ENCODE data around the gene RPLP2.

RPLP2 gene

GRCh38 chr11:843818-844692 is 34.3 kb downstream of the RPLP2 start:
- peak overlapping the region; percentile 81 for H3K4me3 Mint-ChIP-seq

GRCh38 chr11:844693-845644 is 35.2 kb downstream of the RPLP2 start:
- H3K27me3 Mint-ChIP-seq: peaks cover 34% of the 10 kb centered on the region
- H3K9me3 Mint-ChIP-seq: no peaks in the 10 kb centered on the region
- peak overlapping the region; percentile 93 for H3K27ac Mint-ChIP-seq
- H3K36me3 Mint-ChIP-seq (ENCODE audit: low read depth): peaks cover 66% of the 10 kb centered on the region
- H3K4me1 Mint-ChIP-seq (ENCODE audit: low read depth): peaks cover 66% of the 10 kb centered on the region
- peak overlapping the region; percentile 81 for H3K4me3 Mint-ChIP-seq
- intact Hi-C loops (cut with micrococcal nuclease): loop anchor here (5.0 kb wide), 1 partner anchor 38 kb away; the partner anchor contains the start of genes PIDD1 and RPLP2

More at GRCh38 chr11:843818-844692, 34.3 kb downstream of the RPLP2 start:
- H3K27ac Mint-ChIP-seq: peak overlapping the region; percentile 93
- intact Hi-C loops (cut with micrococcal nuclease): loop anchor here (5.0 kb wide), 1 partner anchor 37 kb away; the partner anchor contains the start of genes PIDD1 and RPLP2
- peaks cover 29% of the 10 kb centered on the region for H3K27me3 Mint-ChIP-seq
- peaks cover 69% of the 10 kb centered on the region for H3K36me3 Mint-ChIP-seq (ENCODE audit: low read depth)
- no peaks in the 10 kb centered on the region for H3K9me3 Mint-ChIP-seq
- peaks cover 69% of the 10 kb centered on the region for H3K4me1 Mint-ChIP-seq (ENCODE audit: low read depth)

- H3K27me3 Mint-ChIP-seq: peaks cover 44% of the 10 kb centered on the region
- no peaks in the 10 kb centered on the region for H3K9me3 Mint-ChIP-seq
- intact Hi-C loops (cut with micrococcal nuclease): no loop called here
- peaks cover 66% of the 10 kb centered on the region for H3K36me3 Mint-ChIP-seq (ENCODE audit: low read depth)
- peak overlapping the region; percentile 93 for H3K27ac Mint-ChIP-seq
- peak overlapping the region; percentile 81 for H3K4me3 Mint-ChIP-seq
- peaks cover 56% of the 10 kb centered on the region for H3K4me1 Mint-ChIP-seq (ENCODE audit: low read depth)
Observed at GRCh38 chr11:845872-846495, 36.2 kb downstream of the RPLP2 start.

DNA sequence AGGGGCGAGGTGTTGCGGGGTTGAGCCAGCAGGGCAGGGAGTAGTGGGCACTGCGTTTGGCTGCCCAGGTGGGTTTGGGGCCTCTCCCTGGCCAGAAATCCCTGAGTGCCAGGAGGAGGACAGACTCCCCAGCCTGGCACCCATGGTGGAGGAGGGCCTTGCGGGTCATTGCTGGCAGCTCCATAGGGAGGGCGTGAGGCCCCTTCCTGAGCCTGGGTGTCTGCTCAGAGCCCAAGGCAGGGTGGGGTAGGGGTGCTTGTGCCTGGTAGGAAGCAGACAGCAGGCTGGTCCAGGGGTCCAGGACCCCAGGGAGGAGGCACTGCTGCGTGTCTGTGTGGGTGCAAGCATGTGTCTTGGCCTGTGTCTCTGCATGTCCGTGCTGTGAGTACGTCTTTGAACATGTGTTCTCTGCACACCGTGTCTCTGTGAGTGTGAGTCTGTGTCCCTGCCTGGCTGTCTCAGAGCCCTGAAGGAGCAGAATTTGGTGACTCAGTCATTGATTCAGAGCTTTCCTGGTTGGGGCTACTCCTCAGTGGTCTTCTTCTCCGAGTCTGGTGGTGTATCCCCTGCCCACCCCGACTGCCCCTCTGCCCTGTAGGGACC is 36.8 kb downstream of the RPLP2 start:
- Mint-ChIP-seq H3K27me3 (peaks cover 46% of the 10 kb centered on the region), H3K36me3 (ENCODE audit: low read depth) (peaks cover 66% of the 10 kb centered on the region), H3K9me3 (no peaks in the 10 kb centered on the region), H3K27ac (peak overlapping the region; percentile 63), H3K4me1 (ENCODE audit: low read depth) (peaks cover 51% of the 10 kb centered on the region), H3K4me3 (peak overlapping the region; percentile 81)
- intact Hi-C loops (cut with micrococcal nuclease): no loop called here

GRCh38 chr11:847876-848275 is 38.1 kb downstream of the RPLP2 start:
- no peak overlapping the region for H3K4me3 Mint-ChIP-seq
- no peaks in the 10 kb centered on the region for H3K9me3 Mint-ChIP-seq
- H3K27me3 Mint-ChIP-seq: peaks cover 46% of the 10 kb centered on the region
- H3K27ac Mint-ChIP-seq: no peak overlapping the region
- intact Hi-C loops (cut with micrococcal nuclease): no loop called here
- peaks cover 78% of the 10 kb centered on the region for H3K36me3 Mint-ChIP-seq (ENCODE audit: low read depth)
- H3K4me1 Mint-ChIP-seq (ENCODE audit: low read depth): peaks cover 56% of the 10 kb centered on the region

DNA sequence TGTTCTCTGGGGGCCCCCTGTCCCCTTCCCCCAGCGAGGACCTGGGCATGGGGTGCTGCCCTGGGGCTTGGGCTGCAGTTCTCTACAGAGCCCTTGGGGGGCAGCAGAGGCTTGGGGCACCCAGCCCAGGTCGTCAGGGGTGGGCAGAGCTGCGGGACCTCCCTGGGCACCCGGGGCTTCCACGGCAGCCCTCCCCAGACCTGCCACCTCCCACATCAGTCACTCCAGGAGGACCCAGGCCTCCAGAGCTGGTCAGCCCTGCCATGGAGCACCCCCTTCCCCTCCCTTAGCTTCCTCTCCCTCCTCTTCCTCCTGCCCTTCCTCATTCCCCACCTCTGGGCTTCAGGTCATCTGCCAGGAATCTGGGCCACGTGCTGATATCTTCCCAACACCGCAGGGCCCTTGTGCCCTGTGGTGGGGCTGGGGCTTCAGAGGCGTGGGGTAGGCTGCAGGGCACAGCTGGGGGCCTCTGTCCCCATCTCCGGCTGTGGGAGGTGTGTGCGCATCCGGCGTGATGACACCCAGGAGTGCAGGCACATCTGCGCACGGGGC is 38.7 kb downstream of the RPLP2 start:
- intact Hi-C loops (cut with micrococcal nuclease): no loop called here
- Mint-ChIP-seq H3K4me3 (peak overlapping the region; percentile 69), H3K27me3 (peaks cover 46% of the 10 kb centered on the region), H3K27ac (no peak overlapping the region), H3K4me1 (ENCODE audit: low read depth) (peaks cover 53% of the 10 kb centered on the region), H3K36me3 (ENCODE audit: low read depth) (peaks cover 81% of the 10 kb centered on the region), H3K9me3 (no peaks in the 10 kb centered on the region)

DNA sequence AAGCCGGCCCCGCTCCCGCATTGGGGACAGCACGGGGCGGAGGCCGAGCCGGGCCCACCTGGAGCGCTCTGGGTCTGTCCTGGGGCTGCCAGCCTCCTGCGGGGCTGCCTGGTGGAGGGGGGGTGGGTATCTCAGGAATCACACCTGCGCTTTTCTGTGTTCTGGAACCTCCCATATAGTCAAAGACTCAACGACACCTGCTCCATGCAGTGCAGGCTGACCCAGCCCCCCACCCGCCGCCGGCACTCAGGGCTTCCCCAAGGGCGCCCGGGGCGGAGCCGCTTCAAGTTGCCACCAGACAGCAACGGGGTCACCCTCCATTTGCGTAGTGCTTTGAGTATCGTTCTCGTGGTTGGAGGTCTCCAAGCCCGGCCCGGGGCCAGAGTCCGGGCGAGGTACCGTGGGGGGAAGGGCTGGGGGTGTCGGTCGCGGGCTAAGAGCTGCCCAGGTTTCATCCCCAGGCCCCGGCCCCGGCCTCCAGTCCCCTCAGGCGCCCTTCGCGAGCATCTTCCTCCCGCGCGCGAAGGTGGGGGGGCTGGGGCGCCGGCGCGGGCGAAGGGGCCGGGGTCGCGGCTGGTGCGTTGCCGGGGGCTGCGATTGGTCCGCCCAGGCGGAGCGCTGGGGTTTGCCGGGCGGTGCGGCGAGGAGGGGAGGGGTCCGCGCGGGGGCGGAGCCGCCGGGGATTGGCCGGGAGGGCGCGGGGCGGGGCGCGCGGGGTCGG is 39.5 kb downstream of the RPLP2 start:
- intact Hi-C loops (cut with micrococcal nuclease): no loop called here
- Mint-ChIP-seq H3K27ac (no peak overlapping the region), H3K4me1 (ENCODE audit: low read depth) (peaks cover 46% of the 10 kb centered on the region), H3K9me3 (no peaks in the 10 kb centered on the region), H3K4me3 (peak overlapping the region; percentile 69), H3K27me3 (peaks cover 46% of the 10 kb centered on the region), H3K36me3 (ENCODE audit: low read depth) (peaks cover 81% of the 10 kb centered on the region)

DNA sequence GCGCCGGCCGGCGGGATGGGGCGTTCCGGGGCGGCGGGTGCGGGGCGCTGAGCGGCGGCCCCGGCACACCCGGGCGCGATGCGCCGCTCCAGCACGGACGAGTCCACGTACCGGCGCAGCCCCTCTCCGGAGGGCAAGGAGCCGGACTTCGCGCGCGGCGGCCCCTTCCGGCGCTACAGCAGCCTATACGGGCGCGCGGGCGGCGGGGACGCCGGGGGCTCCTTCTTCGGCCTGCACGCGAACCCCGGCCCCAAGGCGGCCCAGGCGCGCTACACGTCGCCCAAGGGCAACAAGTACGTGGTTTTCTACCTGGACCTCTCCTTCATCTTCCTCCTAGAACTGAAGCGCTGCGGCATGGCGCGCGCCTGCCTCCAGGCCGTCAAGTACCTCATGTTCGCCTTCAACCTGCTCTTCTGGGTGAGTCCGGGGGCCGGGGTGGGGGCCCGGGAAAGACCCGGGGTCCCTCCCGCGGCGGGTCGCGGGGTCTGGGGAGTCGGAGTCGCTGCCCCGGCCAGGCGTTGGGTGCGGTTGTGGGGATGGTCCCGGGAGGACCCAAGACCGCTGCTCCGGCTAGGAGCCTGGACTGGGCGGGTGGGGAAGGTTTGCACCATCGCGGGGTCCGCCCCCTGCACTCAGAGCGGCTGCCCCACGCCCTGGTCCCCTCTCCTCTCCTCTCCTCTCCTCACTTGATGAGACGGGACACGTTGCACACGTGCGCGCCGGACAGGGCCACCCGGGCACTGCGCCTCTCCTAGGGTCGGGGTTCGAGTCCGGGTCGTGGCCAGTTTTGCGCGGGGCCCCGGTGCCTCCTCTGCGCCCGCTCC is 40.4 kb downstream of the RPLP2 start:
- H3K4me1 Mint-ChIP-seq (ENCODE audit: low read depth): peaks cover 41% of the 10 kb centered on the region
- peak overlapping the region; percentile 13 for H3K4me3 Mint-ChIP-seq
- H3K36me3 Mint-ChIP-seq (ENCODE audit: low read depth): peaks cover 82% of the 10 kb centered on the region
- no peaks in the 10 kb centered on the region for H3K9me3 Mint-ChIP-seq
- H3K27ac Mint-ChIP-seq: no peak overlapping the region
- intact Hi-C loops (cut with micrococcal nuclease): loop anchor here (10.0 kb wide), 1 partner anchor 205 kb away; no protein-coding TSS in a partner anchor
- H3K27me3 Mint-ChIP-seq: peaks cover 41% of the 10 kb centered on the region

- intact Hi-C loops (cut with micrococcal nuclease): loop anchor here (10.0 kb wide), 1 partner anchor 204 kb away; no protein-coding TSS in a partner anchor
- peaks cover 89% of the 10 kb centered on the region for H3K36me3 Mint-ChIP-seq (ENCODE audit: low read depth)
- H3K9me3 Mint-ChIP-seq: no peaks in the 10 kb centered on the region
- H3K4me3 Mint-ChIP-seq: no peak overlapping the region
- no peak overlapping the region for H3K27ac Mint-ChIP-seq
- H3K4me1 Mint-ChIP-seq (ENCODE audit: low read depth): peaks cover 32% of the 10 kb centered on the region
- peaks cover 38% of the 10 kb centered on the region for H3K27me3 Mint-ChIP-seq
Observed at GRCh38 chr11:850775-851763, 41.3 kb downstream of the RPLP2 start.

DNA sequence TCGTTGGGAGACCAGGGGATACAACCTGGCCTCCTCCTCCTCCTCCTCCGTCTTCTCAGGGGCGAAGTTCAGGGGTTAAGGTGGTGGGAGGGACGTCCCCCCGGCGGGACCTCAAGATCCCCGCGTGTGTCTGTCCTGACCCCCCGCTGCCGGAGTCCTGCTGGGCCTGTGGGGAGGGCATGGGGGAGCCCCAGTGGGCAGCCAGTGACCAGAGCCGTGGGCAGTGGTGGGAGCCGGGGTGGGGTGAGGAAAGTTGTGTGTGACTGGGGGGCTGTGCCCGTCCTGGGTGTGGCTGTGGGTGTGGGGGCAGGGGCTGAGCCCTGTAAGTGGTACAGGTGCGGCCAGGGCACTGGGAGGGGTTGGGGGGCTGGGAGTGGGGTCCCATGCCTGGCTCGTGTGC is 43.0 kb downstream of the RPLP2 start:
- peaks cover 25% of the 10 kb centered on the region for H3K4me1 Mint-ChIP-seq (ENCODE audit: low read depth)

More for the DNA sequence above, 43.0 kb downstream of the RPLP2 start:
- intact Hi-C loops (cut with micrococcal nuclease): loop anchor here (10.0 kb wide), 1 partner anchor 202 kb away; no protein-coding TSS in a partner anchor
- no peak overlapping the region for H3K4me3 Mint-ChIP-seq
- H3K9me3 Mint-ChIP-seq: no peaks in the 10 kb centered on the region
- H3K36me3 Mint-ChIP-seq (ENCODE audit: low read depth): peaks cover 94% of the 10 kb centered on the region
- H3K27me3 Mint-ChIP-seq: peaks cover 30% of the 10 kb centered on the region
- no peak overlapping the region for H3K27ac Mint-ChIP-seq

All from dendritic cell treated with granulocyte-macrophage colony-stimulating factor and Interleukin-4, amounts not matched to agents 40 ng/mL and 50 ng/mL, for 4 days (primary cell).